ENCODE measurements around the gene HRH3. TPM values are rescaled to one million over a fixed set of nuclear protein-coding genes. Genes with fewer than 3 reads are reported as not detected.

Gene HRH3
- total RNA-seq, 3 donors from 2014 or later: 0.09 TPM; not detected in 2

DNA sequence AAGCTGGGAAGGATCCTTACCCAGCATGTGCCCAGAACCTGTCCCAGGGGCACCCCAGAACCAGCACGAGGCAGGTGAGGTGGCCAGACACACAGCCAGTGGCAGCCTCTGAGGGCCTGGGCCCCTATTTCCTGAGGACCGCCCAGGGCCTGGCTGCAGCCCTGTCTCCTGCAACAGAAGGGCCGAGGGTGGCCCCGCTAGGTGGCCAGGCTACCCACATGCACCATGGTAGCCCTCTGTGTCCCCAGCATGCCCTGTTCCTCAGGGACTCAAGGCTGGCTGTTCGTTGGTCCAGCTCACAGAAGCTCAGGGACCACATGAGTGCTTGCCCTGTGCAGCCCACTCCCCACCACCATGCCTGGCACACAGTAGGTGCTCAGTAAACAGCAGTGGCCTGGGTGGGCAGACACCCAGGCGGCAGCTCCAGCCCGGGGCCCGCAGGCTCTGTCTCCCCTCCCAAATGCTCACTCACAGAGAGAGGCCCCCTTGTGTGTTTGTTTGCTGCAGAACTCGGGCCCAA is 8.2 kb downstream of the HRH3 start:
- intact Hi-C loops (cut with DNase I, micrococcal nuclease): no loop called here
- TF ChIP-seq, protein P1, sequence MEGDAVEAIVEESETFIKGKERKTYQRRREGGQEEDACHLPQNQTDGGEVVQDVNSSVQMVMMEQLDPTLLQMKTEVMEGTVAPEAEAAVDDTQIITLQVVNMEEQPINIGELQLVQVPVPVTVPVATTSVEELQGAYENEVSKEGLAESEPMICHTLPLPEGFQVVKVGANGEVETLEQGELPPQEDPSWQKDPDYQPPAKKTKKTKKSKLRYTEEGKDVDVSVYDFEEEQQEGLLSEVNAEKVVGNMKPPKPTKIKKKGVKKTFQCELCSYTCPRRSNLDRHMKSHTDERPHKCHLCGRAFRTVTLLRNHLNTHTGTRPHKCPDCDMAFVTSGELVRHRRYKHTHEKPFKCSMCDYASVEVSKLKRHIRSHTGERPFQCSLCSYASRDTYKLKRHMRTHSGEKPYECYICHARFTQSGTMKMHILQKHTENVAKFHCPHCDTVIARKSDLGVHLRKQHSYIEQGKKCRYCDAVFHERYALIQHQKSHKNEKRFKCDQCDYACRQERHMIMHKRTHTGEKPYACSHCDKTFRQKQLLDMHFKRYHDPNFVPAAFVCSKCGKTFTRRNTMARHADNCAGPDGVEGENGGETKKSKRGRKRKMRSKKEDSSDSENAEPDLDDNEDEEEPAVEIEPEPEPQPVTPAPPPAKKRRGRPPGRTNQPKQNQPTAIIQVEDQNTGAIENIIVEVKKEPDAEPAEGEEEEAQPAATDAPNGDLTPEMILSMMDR (IDR thresholded peaks at IDR 0.05): no peak
- DNase-seq (peak in 1 of 3 donors; percentile 27), ATAC-seq (no peak)
- Histone ChIP-seq H3K4me1 (ENCODE audit: low read depth) (no peaks in the 10 kb centered on the region), H3K9me3 (no peaks in the 10 kb centered on the region), H3K36me3 (ENCODE audit: low read depth) (no peaks in the 10 kb centered on the region), H3K4me3 (no peak overlapping the region)

DNA sequence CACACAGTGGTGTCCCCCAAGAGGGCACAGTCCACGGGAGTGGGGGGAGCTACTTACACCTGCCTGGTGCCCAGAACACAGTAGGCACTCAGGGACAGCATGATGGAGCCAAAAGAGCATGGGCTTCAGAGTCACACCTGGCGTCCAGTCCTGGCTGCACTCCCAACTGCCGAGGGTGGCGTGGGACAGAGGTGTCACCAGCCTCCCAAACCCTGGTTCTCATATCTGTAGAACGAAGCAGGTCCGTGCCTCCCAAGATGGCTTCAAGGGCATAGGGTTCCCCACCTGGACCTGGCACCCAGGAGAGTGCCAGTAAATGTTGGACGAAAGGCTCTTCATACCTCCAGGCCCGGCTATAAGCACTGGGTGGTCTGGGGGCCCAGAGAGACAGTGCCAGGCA is 8.9 kb downstream of the HRH3 start:
- H3K36me3 ChIP-seq (ENCODE audit: low read depth): no peaks in the 10 kb centered on the region
- no peak overlapping the region for H3K4me3 ChIP-seq
- no peaks in the 10 kb centered on the region for H3K9me3 ChIP-seq
- ATAC-seq (no peak), DNase-seq (no peak)
- no peaks in the 10 kb centered on the region for H3K4me1 ChIP-seq (ENCODE audit: low read depth)
- intact Hi-C loops (cut with DNase I, micrococcal nuclease): no loop called here
- TF ChIP-seq, protein P1 (IDR thresholded peaks at IDR 0.05): no peak

DNA sequence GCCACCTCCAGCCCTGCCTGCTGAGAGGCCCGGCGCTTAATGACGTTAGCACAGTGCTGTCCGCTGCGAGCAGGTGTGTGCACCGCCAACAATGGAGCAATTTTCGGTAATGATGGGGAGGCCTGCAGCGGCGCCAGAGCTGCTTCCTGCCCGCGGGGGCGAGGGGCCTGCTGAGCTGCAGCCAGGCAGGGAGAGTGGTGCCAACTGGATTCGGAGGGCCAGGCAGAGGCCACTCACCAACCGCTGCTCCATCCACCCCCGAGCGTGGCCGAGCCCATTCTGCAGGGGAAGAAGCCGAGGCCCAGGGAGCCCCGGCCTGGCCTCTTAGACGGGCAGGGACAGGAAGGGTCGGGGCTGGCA is 9.6 kb downstream of the HRH3 start:
- Histone ChIP-seq H3K4me3 (no peak overlapping the region), H3K9me3 (no peaks in the 10 kb centered on the region), H3K4me1 (ENCODE audit: low read depth) (no peaks in the 10 kb centered on the region), H3K36me3 (ENCODE audit: low read depth) (no peaks in the 10 kb centered on the region)
- intact Hi-C loops (cut with DNase I, micrococcal nuclease): no loop called here
- TF ChIP-seq, protein P1 (IDR thresholded peaks at IDR 0.05): no peak
- ATAC-seq: no peak
- peak in 1 of 3 donors; percentile 31 for DNase-seq

DNA sequence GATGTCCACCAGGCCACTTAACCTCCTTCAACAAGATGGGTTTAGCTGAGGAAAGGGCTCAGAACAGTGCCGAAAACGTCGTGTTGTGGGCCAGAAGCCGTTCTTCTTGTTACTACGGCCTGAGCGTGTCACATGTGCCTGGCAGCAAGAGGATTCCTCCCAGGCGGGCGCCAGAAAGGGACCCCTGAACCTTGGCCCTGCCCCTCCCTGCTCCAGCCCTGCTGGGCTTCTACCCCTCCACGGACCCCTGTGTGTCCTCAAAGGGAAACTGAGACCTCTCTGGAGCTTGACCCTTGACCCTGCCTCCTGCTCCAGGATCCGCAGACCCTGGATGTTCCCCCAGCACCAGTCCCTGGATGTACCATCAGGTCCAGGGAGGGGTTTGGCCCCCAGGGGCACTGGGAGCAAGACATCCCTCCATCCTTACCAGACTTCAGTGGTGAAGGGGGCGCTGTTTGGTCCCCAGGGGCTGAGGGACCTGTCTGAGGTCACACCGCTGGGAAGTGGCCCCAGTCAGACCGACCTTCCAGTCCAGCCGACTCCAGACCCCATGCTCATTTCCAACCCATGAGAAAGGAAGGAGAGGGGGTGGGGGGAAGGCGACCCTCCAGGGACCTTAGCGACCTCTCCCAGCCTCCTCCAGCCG is 10.1 kb downstream of the HRH3 start:
- Histone ChIP-seq H3K9me3 (no peaks in the 10 kb centered on the region), H3K4me1 (ENCODE audit: low read depth) (no peaks in the 10 kb centered on the region), H3K4me3 (no peak overlapping the region), H3K36me3 (ENCODE audit: low read depth) (no peaks in the 10 kb centered on the region)
- DNase-seq (peak in 1 of 3 donors; percentile 27), ATAC-seq (no peak)
- intact Hi-C loops (cut with DNase I, micrococcal nuclease): no loop called here
- TF ChIP-seq, protein P1 (IDR thresholded peaks at IDR 0.05): no peak

DNA sequence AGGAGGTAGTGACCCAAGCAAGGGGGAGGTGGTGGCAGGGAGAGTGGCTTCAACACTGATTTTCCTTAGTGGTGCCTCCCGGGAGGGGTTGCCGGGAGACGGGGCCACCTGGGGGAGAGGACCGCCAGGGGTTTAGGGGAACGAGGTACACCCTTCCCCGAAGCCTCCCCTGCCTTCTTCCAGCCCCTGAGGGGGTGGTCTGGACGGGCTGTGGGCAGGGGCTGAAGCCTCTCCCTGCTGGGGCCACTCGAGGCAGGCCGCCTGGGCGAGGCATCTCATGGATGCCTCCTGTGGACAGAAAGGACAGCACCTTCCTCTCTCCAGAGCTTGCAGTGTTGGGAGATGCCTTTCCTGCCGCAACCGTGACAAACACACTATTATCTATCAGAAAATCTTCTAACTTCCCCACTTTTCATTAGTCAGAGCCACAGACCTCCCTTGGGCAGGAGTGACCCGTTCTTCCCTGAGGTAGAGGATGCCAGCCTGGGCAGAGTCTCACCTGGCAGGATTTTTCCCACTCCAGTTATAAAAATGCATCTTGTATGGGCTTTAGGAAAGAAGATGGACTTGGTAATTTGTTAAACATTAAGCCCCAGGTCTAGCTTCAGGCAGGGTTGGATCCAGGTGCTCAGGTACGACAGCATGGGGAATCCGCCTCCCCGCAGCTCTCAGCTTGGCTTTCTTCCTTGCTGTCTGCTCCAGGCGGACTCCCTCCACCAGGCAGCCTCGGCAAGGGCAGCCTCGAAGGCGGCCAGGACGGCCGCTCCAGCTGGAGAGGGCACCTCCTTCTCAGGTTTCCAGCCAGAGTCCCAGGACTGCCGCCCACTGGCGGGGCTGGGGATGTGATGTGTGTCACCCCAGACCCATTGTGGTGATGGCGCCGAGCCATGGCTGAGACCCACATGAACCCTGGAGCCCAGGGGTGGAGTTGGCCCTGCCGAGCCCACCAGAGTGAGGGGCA is 11.0 kb downstream of the HRH3 start:
- Histone ChIP-seq H3K36me3 (ENCODE audit: low read depth) (no peaks in the 10 kb centered on the region), H3K4me1 (ENCODE audit: low read depth) (no peaks in the 10 kb centered on the region), H3K9me3 (no peaks in the 10 kb centered on the region), H3K4me3 (no peak overlapping the region)
- intact Hi-C loops (cut with DNase I, micrococcal nuclease): no loop called here
- TF ChIP-seq, protein P1 (IDR thresholded peaks at IDR 0.05): no peak
- ATAC-seq (no peak), DNase-seq (peak in 1 of 3 donors; percentile 48)

Measured in mucosa of descending colon (tissue), 3 donors.